Measurements from ENCODE around the gene LMBRD2. TPM values are rescaled to one million over a fixed set of nuclear protein-coding genes. Genes with fewer than 3 reads are reported as not detected.

Gene LMBRD2
- total and polyA plus RNA-seq, 2 donors (not counting 1 experiment from before 2014, with no cell fraction given): 2.1 to 10.0 TPM

DNA sequence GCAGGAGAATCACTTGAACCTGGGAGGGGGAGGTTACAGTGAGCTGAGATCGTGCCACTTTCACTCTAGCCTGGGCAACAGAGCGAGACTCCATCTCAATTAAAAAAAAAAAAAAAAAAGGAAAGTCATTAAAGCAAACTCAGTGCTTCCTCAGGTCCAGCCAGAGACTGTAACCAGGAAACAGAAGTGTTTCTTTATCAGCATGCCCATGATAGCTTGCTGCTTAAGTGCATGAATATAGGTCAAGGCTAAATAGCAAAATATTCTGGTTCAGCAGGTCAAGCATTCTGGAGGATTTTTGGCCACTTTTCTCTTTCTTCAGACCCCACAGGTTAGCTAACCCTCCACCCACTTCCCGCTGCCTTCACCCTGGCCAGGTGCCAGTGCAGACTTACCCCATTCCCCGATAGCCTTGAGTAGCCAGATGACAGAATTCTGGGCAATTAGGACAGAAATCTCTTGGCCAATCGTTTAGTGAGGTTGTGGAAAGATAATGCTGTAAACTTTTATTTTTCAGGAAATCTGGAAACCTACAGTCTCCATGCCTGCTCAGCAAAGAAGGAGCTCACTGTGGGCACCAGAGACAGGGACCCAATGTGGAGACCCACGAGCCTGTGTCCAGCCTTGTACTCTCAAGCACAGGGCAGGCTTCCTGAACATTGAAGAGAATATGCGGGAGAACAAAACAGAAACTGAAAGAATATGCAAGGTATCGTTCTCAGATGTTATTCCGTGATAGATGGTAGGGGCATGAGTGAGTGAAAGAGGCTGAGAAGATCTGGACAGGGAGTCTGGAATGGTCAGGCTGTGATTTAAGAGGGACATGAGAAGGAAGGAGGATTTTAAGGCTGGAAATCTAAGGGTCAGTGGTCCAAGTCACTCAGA is 80.8 kb downstream of the LMBRD2 start:
- Histone ChIP-seq H3K27ac (ENCODE audit: low read length in 2 of 2) (peak overlapping the region in 1 of 2 donors; percentile 44), H3K36me3 (replicated peaks in 1 of 2; ENCODE audit: control extremely low read depth in 1 of 2, control insufficient read depth in 1 of 2, extremely low read depth in 1 of 2, insufficient read depth in 2 of 2, low read length in 1 of 2) (no peaks in the 10 kb centered on the region), H3K27me3 (replicated peaks in 1 of 4; ENCODE audit: control extremely low read depth in 1 of 4, control insufficient read depth in 3 of 4, insufficient read depth in 4 of 4, low read length in 3 of 4) (peaks cover 0 to 7% (median 0%) of the 10 kb centered on the region in 4 experiments), H4K20me1 (ENCODE audit: control insufficient read depth, insufficient read depth, low read length, poor library complexity, severe bottlenecking) (no peaks in the 10 kb centered on the region), H3K79me2 (ENCODE audit: control insufficient read depth, insufficient read depth, low read length) (no peaks in the 10 kb centered on the region), H2AFZ (ENCODE audit: insufficient read depth, low read depth, low read length, poor library complexity, severe bottlenecking) (peak overlapping the region; percentile 87), H3K9me3 (ENCODE audit: control extremely low read depth in 1 of 3, control insufficient read depth in 2 of 3, insufficient read depth in 1 of 3, low read length in 2 of 3) (no peaks in the 10 kb centered on the region), H3K4me2 (replicated peaks; ENCODE audit: low read depth, low read length, poor library complexity, severe bottlenecking) (peak overlapping the region; percentile 69), H3K9ac (ENCODE audit: low read length) (peak overlapping the region; percentile 56), H3K4me1 (ENCODE audit: control insufficient read depth in 2 of 2, insufficient read depth in 2 of 2, low read length in 2 of 2) (peaks cover 11 to 12% of the 10 kb centered on the region in 2 donors), H3K4me3 (ENCODE audit: control extremely low read depth in 1 of 5, extremely low read depth in 1 of 5, insufficient read depth in 1 of 5, low read depth in 2 of 5, low read length in 4 of 5) (peak overlapping the region in 3 of 5 experiments; percentile 38 to 50 (median 41))
- DNase-seq: peak; percentile 14
- CTCF ChIA-PET: interaction anchor here (2.9 kb wide), 1 partner anchor 8 kb away, joined by 15 read pairs; no protein-coding TSS in a partner anchor
- 28% methylated on average over 7 of the region's 9 CpGs for WGBS (ENCODE audit: insufficient coverage)
- H3K27me3 Mint-ChIP-seq: peaks cover 14% of the 10 kb centered on the region
- no peaks in the 10 kb centered on the region for H3K9me3 Mint-ChIP-seq (ENCODE audit: insufficient read depth)
- H3K4me3 Mint-ChIP-seq: peak overlapping the region; percentile 1
- peaks cover 4% of the 10 kb centered on the region for H3K4me1 Mint-ChIP-seq
- TF ChIP-seq, protein P1, sequence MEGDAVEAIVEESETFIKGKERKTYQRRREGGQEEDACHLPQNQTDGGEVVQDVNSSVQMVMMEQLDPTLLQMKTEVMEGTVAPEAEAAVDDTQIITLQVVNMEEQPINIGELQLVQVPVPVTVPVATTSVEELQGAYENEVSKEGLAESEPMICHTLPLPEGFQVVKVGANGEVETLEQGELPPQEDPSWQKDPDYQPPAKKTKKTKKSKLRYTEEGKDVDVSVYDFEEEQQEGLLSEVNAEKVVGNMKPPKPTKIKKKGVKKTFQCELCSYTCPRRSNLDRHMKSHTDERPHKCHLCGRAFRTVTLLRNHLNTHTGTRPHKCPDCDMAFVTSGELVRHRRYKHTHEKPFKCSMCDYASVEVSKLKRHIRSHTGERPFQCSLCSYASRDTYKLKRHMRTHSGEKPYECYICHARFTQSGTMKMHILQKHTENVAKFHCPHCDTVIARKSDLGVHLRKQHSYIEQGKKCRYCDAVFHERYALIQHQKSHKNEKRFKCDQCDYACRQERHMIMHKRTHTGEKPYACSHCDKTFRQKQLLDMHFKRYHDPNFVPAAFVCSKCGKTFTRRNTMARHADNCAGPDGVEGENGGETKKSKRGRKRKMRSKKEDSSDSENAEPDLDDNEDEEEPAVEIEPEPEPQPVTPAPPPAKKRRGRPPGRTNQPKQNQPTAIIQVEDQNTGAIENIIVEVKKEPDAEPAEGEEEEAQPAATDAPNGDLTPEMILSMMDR (IDR thresholded peaks at IDR 0.05): no peak
- no peak for TF ChIP-seq EZH2 (IDR thresholded peaks at IDR 0.05; ENCODE audit: borderline replicate concordance, insufficient read depth, low read depth, low read length, poor library complexity, severe bottlenecking)
- ATAC-seq (ENCODE audit: low read depth): no peak
- POLR2A ChIA-PET: no interaction called here
- intact Hi-C loops (cut with micrococcal nuclease): no loop called here
- no peak overlapping the region for H3K27ac Mint-ChIP-seq

DNA sequence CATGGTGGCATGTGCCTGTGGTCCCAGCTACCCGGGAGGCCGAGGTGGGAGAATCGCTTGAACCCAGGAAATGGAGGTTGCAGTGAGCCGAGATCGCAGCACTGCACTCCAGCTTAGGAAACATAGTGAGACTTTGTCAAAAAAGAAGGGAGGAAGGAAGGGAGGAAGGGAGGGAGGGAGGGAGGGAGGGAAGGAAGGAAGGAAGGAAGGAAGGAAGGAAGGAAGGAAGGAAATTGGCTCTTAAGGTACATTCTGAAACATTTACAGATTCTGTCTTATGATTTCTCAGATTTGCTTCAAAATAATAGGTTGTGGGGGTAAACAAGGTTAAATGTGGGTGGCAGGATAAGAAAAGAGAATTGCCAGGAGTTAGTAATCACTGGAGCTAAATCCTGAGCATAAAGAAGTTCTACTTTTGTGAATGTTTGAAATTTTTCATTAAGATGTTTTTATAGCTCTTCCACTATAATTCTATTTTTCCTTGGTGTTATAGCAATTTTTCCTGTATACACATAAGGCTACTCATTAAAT is 82.9 kb downstream of the LMBRD2 start:
- H3K27me3 Mint-ChIP-seq: peaks cover 24% of the 10 kb centered on the region
- TF ChIP-seq EZH2 (IDR thresholded peaks at IDR 0.05; ENCODE audit: borderline replicate concordance, insufficient read depth, low read depth, low read length, poor library complexity, severe bottlenecking): no peak
- TF ChIP-seq, protein P1 (IDR thresholded peaks at IDR 0.05): no peak
- H3K9me3 Mint-ChIP-seq (ENCODE audit: insufficient read depth): no peaks in the 10 kb centered on the region
- no peak overlapping the region for H3K4me3 Mint-ChIP-seq
- POLR2A ChIA-PET: no interaction called here
- Histone ChIP-seq H3K4me2 (replicated peaks; ENCODE audit: low read depth, low read length, poor library complexity, severe bottlenecking) (no peak overlapping the region), H3K9ac (ENCODE audit: low read length) (no peak overlapping the region), H4K20me1 (ENCODE audit: control insufficient read depth, insufficient read depth, low read length, poor library complexity, severe bottlenecking) (no peaks in the 10 kb centered on the region), H3K79me2 (ENCODE audit: control insufficient read depth, insufficient read depth, low read length) (no peaks in the 10 kb centered on the region), H3K27me3 (replicated peaks in 1 of 4; ENCODE audit: control extremely low read depth in 1 of 4, control insufficient read depth in 3 of 4, insufficient read depth in 4 of 4, low read length in 3 of 4) (peaks cover 0 to 7% (median 0%) of the 10 kb centered on the region in 4 experiments), H3K27ac (ENCODE audit: low read length in 2 of 2) (no peak overlapping the region), H3K9me3 (ENCODE audit: control extremely low read depth in 1 of 3, control insufficient read depth in 2 of 3, insufficient read depth in 1 of 3, low read length in 2 of 3) (no peaks in the 10 kb centered on the region), H3K4me1 (ENCODE audit: control insufficient read depth in 2 of 2, insufficient read depth in 2 of 2, low read length in 2 of 2) (peaks cover 11 to 12% of the 10 kb centered on the region in 2 donors), H2AFZ (ENCODE audit: insufficient read depth, low read depth, low read length, poor library complexity, severe bottlenecking) (no peak overlapping the region), H3K36me3 (replicated peaks in 1 of 2; ENCODE audit: control extremely low read depth in 1 of 2, control insufficient read depth in 1 of 2, extremely low read depth in 1 of 2, insufficient read depth in 2 of 2, low read length in 1 of 2) (no peaks in the 10 kb centered on the region), H3K4me3 (ENCODE audit: control extremely low read depth in 1 of 5, extremely low read depth in 1 of 5, insufficient read depth in 1 of 5, low read depth in 2 of 5, low read length in 4 of 5) (no peak overlapping the region)
- H3K27ac Mint-ChIP-seq: no peak overlapping the region
- H3K4me1 Mint-ChIP-seq: peaks cover 4% of the 10 kb centered on the region
- intact Hi-C loops (cut with micrococcal nuclease): no loop called here
- CTCF ChIA-PET: interaction anchor here (2.9 kb wide), 1 partner anchor 10 kb away, joined by 15 read pairs; no protein-coding TSS in a partner anchor
- WGBS (ENCODE audit: insufficient coverage): 94% methylated on average over 3 of the region's 5 CpGs
- ATAC-seq (ENCODE audit: low read depth) (no peak), DNase-seq (no peak)

Data from B cell (primary cell).